ENCODE results near the gene SCYGR3. TPM values are rescaled to one million over a fixed set of nuclear protein-coding genes. Genes with fewer than 3 reads are reported as not detected.

Gene SCYGR3
- not detected for polyA plus RNA-seq

- H3K27me3 Mint-ChIP-seq: peaks cover 18% of the 10 kb centered on the region
- no peak within 1 kb of the TSS for H3K4me3 Mint-ChIP-seq
- H3K4me1 Mint-ChIP-seq: peaks cover 2 to 9% (median 6%) of the 10 kb centered on the region in 3 donors
- no peak within 1 kb of the TSS for H3K27ac Mint-ChIP-seq
- H3K9me3 Mint-ChIP-seq: no peaks in the 10 kb centered on the region
- H3K36me3 Mint-ChIP-seq: no peaks in the 10 kb centered on the region
Measured at GRCh38 chr2:227614740-227615139, at the start of gene SCYGR3. SCYGR3 (minus strand) TSS chr2:227614840; CDS start chr2:227614840, 0 bp downstream.

GRCh38 chr2:227661827-227662226 is 47.2 kb upstream of the SCYGR3 start:
- H3K4me3 Mint-ChIP-seq: no peak overlapping the region
- peak overlapping the region in 1 of 3 donors; percentile 11 for H3K27ac Mint-ChIP-seq
- no peaks in the 10 kb centered on the region for H3K36me3 Mint-ChIP-seq
- no peaks in the 10 kb centered on the region for H3K9me3 Mint-ChIP-seq
- peaks cover 3% of the 10 kb centered on the region for H3K27me3 Mint-ChIP-seq
- no peaks in the 10 kb centered on the region for H3K4me1 Mint-ChIP-seq

- no peak overlapping the region for H3K4me3 Mint-ChIP-seq
- peaks cover 2% of the 10 kb centered on the region for H3K27me3 Mint-ChIP-seq
- H3K27ac Mint-ChIP-seq: no peak overlapping the region
- H3K36me3 Mint-ChIP-seq: no peaks in the 10 kb centered on the region
- no peaks in the 10 kb centered on the region for H3K4me1 Mint-ChIP-seq
- H3K9me3 Mint-ChIP-seq: no peaks in the 10 kb centered on the region
Measured at GRCh38 chr2:227661025-227661649, 46.5 kb upstream of the SCYGR3 start.

GRCh38 chr2:227657199-227657845 is 42.7 kb upstream of the SCYGR3 start:
- Mint-ChIP-seq H3K27me3 (peaks cover 2% of the 10 kb centered on the region), H3K9me3 (no peaks in the 10 kb centered on the region), H3K4me1 (no peaks in the 10 kb centered on the region), H3K4me3 (no peak overlapping the region), H3K27ac (peak overlapping the region in 1 of 3 donors; percentile 38), H3K36me3 (no peaks in the 10 kb centered on the region)

- H3K4me1 Mint-ChIP-seq: no peaks in the 10 kb centered on the region
- H3K9me3 Mint-ChIP-seq: no peaks in the 10 kb centered on the region
- no peaks in the 10 kb centered on the region for H3K36me3 Mint-ChIP-seq
- no peak overlapping the region for H3K4me3 Mint-ChIP-seq
- no peak overlapping the region for H3K27ac Mint-ChIP-seq
- peaks cover 2% of the 10 kb centered on the region for H3K27me3 Mint-ChIP-seq
Measured at GRCh38 chr2:227655454-227655853, 40.8 kb upstream of the SCYGR3 start.

GRCh38 chr2:227654426-227654825 is 39.8 kb upstream of the SCYGR3 start:
- Mint-ChIP-seq H3K4me3 (no peak overlapping the region), H3K36me3 (no peaks in the 10 kb centered on the region), H3K27ac (no peak overlapping the region), H3K27me3 (peaks cover 2% of the 10 kb centered on the region), H3K9me3 (no peaks in the 10 kb centered on the region), H3K4me1 (no peaks in the 10 kb centered on the region)

- Mint-ChIP-seq H3K27me3 (peaks cover 2% of the 10 kb centered on the region), H3K4me3 (no peak overlapping the region), H3K36me3 (no peaks in the 10 kb centered on the region), H3K27ac (no peak overlapping the region), H3K4me1 (no peaks in the 10 kb centered on the region), H3K9me3 (no peaks in the 10 kb centered on the region)
Measured at GRCh38 chr2:227653419-227653818, 38.8 kb upstream of the SCYGR3 start.

GRCh38 chr2:227643990-227644551 is 29.4 kb upstream of the SCYGR3 start:
- Mint-ChIP-seq H3K9me3 (no peaks in the 10 kb centered on the region), H3K27me3 (no peaks in the 10 kb centered on the region), H3K4me3 (no peak overlapping the region), H3K27ac (no peak overlapping the region), H3K4me1 (no peaks in the 10 kb centered on the region), H3K36me3 (no peaks in the 10 kb centered on the region)

- Mint-ChIP-seq H3K27ac (no peak overlapping the region), H3K36me3 (no peaks in the 10 kb centered on the region), H3K9me3 (no peaks in the 10 kb centered on the region), H3K4me3 (no peak overlapping the region), H3K4me1 (no peaks in the 10 kb centered on the region), H3K27me3 (no peaks in the 10 kb centered on the region)
Measured at GRCh38 chr2:227642656-227643055, 28.0 kb upstream of the SCYGR3 start.

GRCh38 chr2:227634201-227634600 is 19.6 kb upstream of the SCYGR3 start:
- H3K4me3 Mint-ChIP-seq: no peak overlapping the region
- H3K4me1 Mint-ChIP-seq: peaks cover 0 to 1% (median 0%) of the 10 kb centered on the region in 3 donors
- H3K27me3 Mint-ChIP-seq: peaks cover 3% of the 10 kb centered on the region
- H3K36me3 Mint-ChIP-seq: no peaks in the 10 kb centered on the region
- no peak overlapping the region for H3K27ac Mint-ChIP-seq
- H3K9me3 Mint-ChIP-seq: no peaks in the 10 kb centered on the region

GRCh38 chr2:227632827-227633226 is 18.2 kb upstream of the SCYGR3 start:
- Mint-ChIP-seq H3K27ac (no peak overlapping the region), H3K27me3 (peaks cover 6% of the 10 kb centered on the region), H3K36me3 (no peaks in the 10 kb centered on the region), H3K4me1 (peaks cover 0 to 1% (median 0%) of the 10 kb centered on the region in 3 donors), H3K4me3 (no peak overlapping the region), H3K9me3 (no peaks in the 10 kb centered on the region)

GRCh38 chr2:227630322-227630721 is 15.7 kb upstream of the SCYGR3 start:
- peaks cover 0 to 1% (median 0%) of the 10 kb centered on the region in 3 donors for H3K4me1 Mint-ChIP-seq
- no peak overlapping the region for H3K4me3 Mint-ChIP-seq
- H3K36me3 Mint-ChIP-seq: no peaks in the 10 kb centered on the region
- peaks cover 6% of the 10 kb centered on the region for H3K27me3 Mint-ChIP-seq
- H3K9me3 Mint-ChIP-seq: no peaks in the 10 kb centered on the region
- no peak overlapping the region for H3K27ac Mint-ChIP-seq

- Mint-ChIP-seq H3K27ac (no peak overlapping the region), H3K4me1 (peaks cover 0 to 1% (median 0%) of the 10 kb centered on the region in 3 donors), H3K4me3 (no peak overlapping the region), H3K9me3 (no peaks in the 10 kb centered on the region), H3K27me3 (peaks cover 6% of the 10 kb centered on the region), H3K36me3 (no peaks in the 10 kb centered on the region)
Measured at GRCh38 chr2:227629435-227629834, 14.8 kb upstream of the SCYGR3 start.

- Mint-ChIP-seq H3K4me1 (no peaks in the 10 kb centered on the region), H3K27ac (no peak overlapping the region), H3K4me3 (no peak overlapping the region), H3K36me3 (no peaks in the 10 kb centered on the region), H3K9me3 (no peaks in the 10 kb centered on the region), H3K27me3 (peaks cover 6% of the 10 kb centered on the region)
Measured at GRCh38 chr2:227627769-227628168, 13.1 kb upstream of the SCYGR3 start.

- H3K36me3 Mint-ChIP-seq: no peaks in the 10 kb centered on the region
- H3K27me3 Mint-ChIP-seq: peaks cover 6% of the 10 kb centered on the region
- H3K4me1 Mint-ChIP-seq: no peaks in the 10 kb centered on the region
- no peaks in the 10 kb centered on the region for H3K9me3 Mint-ChIP-seq
- H3K4me3 Mint-ChIP-seq: no peak overlapping the region
- no peak overlapping the region for H3K27ac Mint-ChIP-seq
Measured at GRCh38 chr2:227626580-227627151, 12.0 kb upstream of the SCYGR3 start.
